GM23338 (cell line): ENCODE measurements around the gene SRMS. TPM values are rescaled to one million over a fixed set of nuclear protein-coding genes. Genes with fewer than 3 reads are reported as not detected.

Source experiments
- ATAC-seq: fragments of 200-7000 bp; cut with Tn5 transposase; 3 replicates; pipeline ENCODE4 v1.9.1; 2020
- DNase-seq: peaks from one replicate; pipeline ENCODE4 v3.0.0-alpha.2; 2015; ENCODE audit warnings: low spot score
- H2AFZ ChIP-seq: fragments of 200-600 bp; sonication (generic); 2 replicates; pipeline ENCODE4 v1.8.0; 2016; ENCODE audit warnings: antibody characterized with exemption, mild to moderate bottlenecking, moderate library complexity
- H3F3A ChIP-seq: fragments of 200-600 bp; sonication (generic); replicated peaks from 2 replicates; pipeline ENCODE4 v1.8.0; 2017; ENCODE audit warnings: antibody characterized with exemption, mixed run types, low read depth
- H3K27ac ChIP-seq: fragments of 200-600 bp; sonication (generic); 2 replicates; pipeline ENCODE4 v1.6.1; 2016; ENCODE audit warnings: low read depth
- H3K27me3 ChIP-seq: fragments of 200-600 bp; sonication (generic); 2 replicates; pipeline ENCODE4 v1.8.0; 2016; ENCODE audit warnings: mild to moderate bottlenecking, mixed run types, moderate library complexity; ENCODE audit not compliant: insufficient read depth
- H3K36me3 ChIP-seq: fragments of 200-600 bp; sonication (generic); 2 replicates; pipeline ENCODE4 v1.8.0; 2016; ENCODE audit warnings: mild to moderate bottlenecking; ENCODE audit not compliant: insufficient read depth
- H3K4me1 ChIP-seq: fragments of 200-600 bp; sonication (generic); 2 replicates; pipeline ENCODE4 v1.8.0; 2016; ENCODE audit warnings: mild to moderate bottlenecking, moderate library complexity; ENCODE audit not compliant: insufficient read depth
- H3K4me2 ChIP-seq: fragments of 200-600 bp; sonication (generic); 2 replicates; pipeline ENCODE4 v1.7.1; 2017; ENCODE audit warnings: mixed run types
- H3K4me3 ChIP-seq: fragments of 200-600 bp; sonication (generic); 2 replicates; pipeline ENCODE4 v1.6.1; 2016; ENCODE audit warnings: mixed run types
- H3K79me2 ChIP-seq: fragments of 200-600 bp; sonication (generic); replicated peaks from 2 replicates; pipeline ENCODE4 v1.8.0; 2017; ENCODE audit warnings: mild to moderate bottlenecking; ENCODE audit not compliant: insufficient read depth
- H3K9me2 ChIP-seq: fragments of 200-600 bp; sonication (generic); 2 replicates; pipeline ENCODE4 v1.8.0; 2017; ENCODE audit not compliant: insufficient read depth
- H4K20me1 ChIP-seq: fragments of 200-600 bp; sonication (generic); replicated peaks from 2 replicates; pipeline ENCODE4 v1.8.0; 2017; ENCODE audit warnings: mild to moderate bottlenecking; ENCODE audit not compliant: insufficient read depth
- H3K27ac Mint-ChIP-seq: 2 replicates; pipeline ENCODE4 v1.8.0; 2020; ENCODE audit warnings: inconsistent platforms, mild to moderate bottlenecking, moderate library complexity, mixed read lengths
- H3K27me3 Mint-ChIP-seq: 3 replicates; pipeline ENCODE4 v1.8.0; 2022; ENCODE audit warnings: low read depth, mild to moderate bottlenecking, moderate library complexity, mixed read lengths, inconsistent platforms; ENCODE audit not compliant: insufficient read depth, poor library complexity
- H3K36me3 Mint-ChIP-seq: 3 replicates; pipeline ENCODE4 v1.8.0; 2021; ENCODE audit warnings: low read depth, mild to moderate bottlenecking, inconsistent platforms, moderate library complexity, mixed read lengths
- H3K4me1 Mint-ChIP-seq: 3 replicates; pipeline ENCODE4 v1.8.0; 2020; ENCODE audit warnings: mild to moderate bottlenecking, inconsistent platforms, mixed read lengths
- H3K4me3 Mint-ChIP-seq: 3 replicates; pipeline ENCODE4 v1.8.0; 2021; ENCODE audit warnings: moderate library complexity, mild to moderate bottlenecking, inconsistent platforms, mixed read lengths
- H3K9me3 Mint-ChIP-seq: 3 replicates; pipeline ENCODE4 v1.8.0; 2020; ENCODE audit warnings: moderate library complexity, mild to moderate bottlenecking, inconsistent platforms, mixed read lengths
- CREB1 ChIP-seq: fragments of 250-450 bp; sonication (Bioruptor Pico); IDR thresholded peaks from 2 replicates; pipeline ENCODE4 v1.5.0; 2020; ENCODE audit warnings: low read depth, mild to moderate bottlenecking, moderate library complexity
- CTCF ChIP-seq, 2 experiments: fragments of 200-600 bp in 1 of 2; sonication (generic) in 1 of 2; conservative IDR thresholded peaks; 2 replicates each; pipeline versions ENCODE4 v1.5.1 to v1.6.1; 2016 to 2017; ENCODE audit warnings: antibody characterized with exemption in 2 of 2, low read depth in 2 of 2, mild to moderate bottlenecking in 2 of 2, moderate library complexity in 1 of 2
- EZH2 ChIP-seq: fragments of 200-600 bp; sonication (generic); IDR thresholded peaks from one replicate; pipeline ENCODE4 v1.8.0; 2017; ENCODE audit warnings: antibody characterized with exemption, mild to moderate bottlenecking, low read depth; ENCODE audit not compliant: unreplicated experiment
- EZH2phosphoT487 ChIP-seq: fragments of 200-600 bp; sonication (generic); IDR thresholded peaks from one replicate; pipeline ENCODE4 v1.8.1; 2018; ENCODE audit warnings: antibody characterized with exemption; ENCODE audit not compliant: unreplicated experiment
- NANOG ChIP-seq: IDR thresholded peaks from 2 replicates; pipeline ENCODE4 v1.6.1; 2016; ENCODE audit warnings: antibody characterized with exemption, borderline replicate concordance
- POLR2AphosphoS5 ChIP-seq: IDR thresholded peaks from 2 replicates; pipeline ENCODE4 v1.6.1; 2016; ENCODE audit warnings: antibody characterized with exemption, low read depth
- REST ChIP-seq: IDR thresholded peaks from one replicate; pipeline ENCODE4 v1.6.1; 2018; ENCODE audit warnings: antibody characterized with exemption; ENCODE audit not compliant: unreplicated experiment
- polyA plus RNA-seq: library from polyadenylated mRNA; unstranded; fragments of >200 nt; fragmentation: Nextera tagmentation; extraction: Ambion mirVana; gene quantifications from 2 replicates; pipeline ENCODE4 v1.2.1, GENCODE V29; 2016
- total RNA-seq: library from RNA; depleted of rRNA; stranded (reverse); fragments of >200 nt; shearing (Covaris generic); gene quantifications from 2 replicates; pipeline ENCODE4 v1.2.3, GENCODE V29; 2014
- TF ChIP-seq, protein P1 (sequence below): IDR thresholded peaks from 2 replicates; pipeline ENCODE4 v1.6.1; 2016; ENCODE audit warnings: antibody characterized with exemption

Gene SRMS
- total and polyA plus RNA-seq, 2 experiments from 2014 or later = 0.23 to 0.59 TPM

- Mint-ChIP-seq H3K36me3 (peaks cover 17% of the 10 kb centered on the region), H3K27ac (no peak overlapping the region), H3K9me3 (peaks cover 3% of the 10 kb centered on the region; the same call in 1 of the 3 replicates), H3K4me1 (peaks cover 3% of the 10 kb centered on the region; the same call in 2 of the 3 replicates), H3K4me3 (no peak overlapping the region), H3K27me3 (peaks cover 34% of the 10 kb centered on the region)
- ATAC-seq (no peak), DNase-seq (no peak)
- H3K4me1 ChIP-seq = peaks cover 14% of the 10 kb centered on the region; the same call in 1 of the 2 replicates
- no peak overlapping the region for H3K4me3 ChIP-seq
- peaks cover 37% of the 10 kb centered on the region for H3K27me3 ChIP-seq
- no peak overlapping the region for H2AFZ ChIP-seq
- H3K4me2 ChIP-seq = no peak overlapping the region
- TF ChIP-seq EZH2phosphoT487 = no peak
- TF ChIP-seq, protein P1, sequence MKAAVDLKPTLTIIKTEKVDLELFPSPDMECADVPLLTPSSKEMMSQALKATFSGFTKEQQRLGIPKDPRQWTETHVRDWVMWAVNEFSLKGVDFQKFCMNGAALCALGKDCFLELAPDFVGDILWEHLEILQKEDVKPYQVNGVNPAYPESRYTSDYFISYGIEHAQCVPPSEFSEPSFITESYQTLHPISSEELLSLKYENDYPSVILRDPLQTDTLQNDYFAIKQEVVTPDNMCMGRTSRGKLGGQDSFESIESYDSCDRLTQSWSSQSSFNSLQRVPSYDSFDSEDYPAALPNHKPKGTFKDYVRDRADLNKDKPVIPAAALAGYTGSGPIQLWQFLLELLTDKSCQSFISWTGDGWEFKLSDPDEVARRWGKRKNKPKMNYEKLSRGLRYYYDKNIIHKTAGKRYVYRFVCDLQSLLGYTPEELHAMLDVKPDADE = no peak
- no peak for TF ChIP-seq CTCF (conservative IDR thresholded peaks at IDR 0.05; ENCODE audit: low read depth in 2 of 2)
- 0 out of 2 replicates have a peak, but pooled peaks cover 5% of the 10 kb centered on the region for H3K9me2 ChIP-seq
- H3F3A ChIP-seq = no peaks in the 10 kb centered on the region
- H3K36me3 ChIP-seq = no peaks in the 10 kb centered on the region
- H3K27ac ChIP-seq = no peak overlapping the region
- no peaks in the 10 kb centered on the region for H3K79me2 ChIP-seq
- no peaks in the 10 kb centered on the region for H4K20me1 ChIP-seq
Measured at GRCh38 chr20:63492982-63493381, 54.6 kb downstream of the SRMS start.

DNA sequence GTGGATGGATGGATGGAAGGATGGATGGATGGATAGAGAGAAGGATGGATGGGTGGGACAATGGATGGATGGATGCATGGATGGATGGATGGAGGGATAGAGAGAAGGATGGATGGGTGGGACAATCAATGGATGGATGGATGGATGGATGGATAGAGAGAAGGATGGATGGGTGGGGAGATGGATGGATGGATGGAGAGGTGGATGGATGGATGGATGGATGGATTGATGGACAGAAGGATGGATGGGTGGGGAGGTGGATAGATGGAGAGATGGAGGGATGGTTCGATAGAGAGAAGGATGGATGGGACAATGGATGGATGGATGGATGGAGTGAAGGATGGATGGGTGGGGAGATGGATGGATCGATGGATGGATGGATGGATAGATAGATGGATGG lies 55.0 kb downstream of the SRMS start:
- Histone ChIP-seq H3K27ac (no peak overlapping the region), H3K36me3 (no peaks in the 10 kb centered on the region), H3K79me2 (no peaks in the 10 kb centered on the region), H3K9me2 (0 out of 2 replicates have a peak, but pooled peaks cover 5% of the 10 kb centered on the region), H3K27me3 (peaks cover 37% of the 10 kb centered on the region), H3F3A (no peaks in the 10 kb centered on the region), H4K20me1 (no peaks in the 10 kb centered on the region), H3K4me2 (no peak overlapping the region), H2AFZ (no peak overlapping the region), H3K4me3 (no peak overlapping the region), H3K4me1 (peaks cover 14% of the 10 kb centered on the region; the same call in 1 of the 2 replicates)
- Mint-ChIP-seq H3K9me3 (peaks cover 3% of the 10 kb centered on the region; the same call in 1 of the 3 replicates), H3K27ac (no peak overlapping the region), H3K4me3 (no peak overlapping the region; the same call in 2 of the 3 replicates), H3K27me3 (peaks cover 31% of the 10 kb centered on the region), H3K36me3 (peaks cover 17% of the 10 kb centered on the region), H3K4me1 (peaks cover 3% of the 10 kb centered on the region; the same call in 2 of the 3 replicates)
- ATAC-seq = no peak
- no peak for DNase-seq
- no peak for TF ChIP-seq EZH2phosphoT487
- TF ChIP-seq REST = no peak
- no peak for TF ChIP-seq POLR2AphosphoS5
- TF ChIP-seq NANOG = no peak
- no peak for TF ChIP-seq EZH2
- no peak for TF ChIP-seq CREB1 (CRISPR knock-in tag)
- TF ChIP-seq CTCF (conservative IDR thresholded peaks at IDR 0.05; ENCODE audit: low read depth in 2 of 2) = no peak
